Measurements from ENCODE around the gene CATSPERZ. TPM values are rescaled to one million over a fixed set of nuclear protein-coding genes. Genes with fewer than 3 reads are reported as not detected.

CATSPERZ gene
- total RNA-seq, 1 donor from 2014 or later: not detected

- H3K4me3 ChIP-seq: no peak overlapping the region
- no peaks in the 10 kb centered on the region for H3K27me3 ChIP-seq (ENCODE audit: low read depth)
- peaks cover 10% of the 10 kb centered on the region for H3K4me1 ChIP-seq
- no peak for DNase-seq
- H3K9me3 ChIP-seq (replicated peaks): no peaks in the 10 kb centered on the region
- intact Hi-C loops (cut with micrococcal nuclease): no loop called here
- peaks cover 84% of the 10 kb centered on the region for H3K36me3 ChIP-seq
- H3K27ac ChIP-seq (replicated peaks): no peak overlapping the region
- TF ChIP-seq CTCF (IDR thresholded peaks at IDR 0.05; ENCODE audit: borderline replicate concordance): no peak
Observed at GRCh38 chr11:64262271-64263002, 37.7 kb upstream of the CATSPERZ start.

- H3K27ac ChIP-seq (replicated peaks): no peak overlapping the region
- H3K9me3 ChIP-seq (replicated peaks): no peaks in the 10 kb centered on the region
- H3K27me3 ChIP-seq (ENCODE audit: low read depth): no peaks in the 10 kb centered on the region
- H3K4me3 ChIP-seq: no peak overlapping the region
- TF ChIP-seq CTCF (IDR thresholded peaks at IDR 0.05; ENCODE audit: borderline replicate concordance): no peak
- no peak for DNase-seq
- peaks cover 19% of the 10 kb centered on the region for H3K4me1 ChIP-seq
- intact Hi-C loops (cut with micrococcal nuclease): no loop called here
- H3K36me3 ChIP-seq: peaks cover 76% of the 10 kb centered on the region
Observed at GRCh38 chr11:64263021-64263946, 36.9 kb upstream of the CATSPERZ start.

- TF ChIP-seq CTCF (IDR thresholded peaks at IDR 0.05; ENCODE audit: borderline replicate concordance): no peak
- H3K27ac ChIP-seq (replicated peaks): no peak overlapping the region
- DNase-seq: no peak
- intact Hi-C loops (cut with micrococcal nuclease): no loop called here
- H3K4me1 ChIP-seq: peaks cover 25% of the 10 kb centered on the region
- H3K4me3 ChIP-seq: no peak overlapping the region
- peaks cover 69% of the 10 kb centered on the region for H3K36me3 ChIP-seq
- H3K27me3 ChIP-seq (ENCODE audit: low read depth): no peaks in the 10 kb centered on the region
- H3K9me3 ChIP-seq (replicated peaks): no peaks in the 10 kb centered on the region
Observed at GRCh38 chr11:64263947-64264317, 36.2 kb upstream of the CATSPERZ start.

GRCh38 chr11:64264371-64264852 lies 35.7 kb upstream of the CATSPERZ start:
- no peak overlapping the region for H3K27ac ChIP-seq (replicated peaks)
- peaks cover 64% of the 10 kb centered on the region for H3K36me3 ChIP-seq
- DNase-seq: no peak
- H3K4me3 ChIP-seq: no peak overlapping the region
- no peaks in the 10 kb centered on the region for H3K9me3 ChIP-seq (replicated peaks)
- H3K27me3 ChIP-seq (ENCODE audit: low read depth): no peaks in the 10 kb centered on the region
- peaks cover 30% of the 10 kb centered on the region for H3K4me1 ChIP-seq
- TF ChIP-seq CTCF (IDR thresholded peaks at IDR 0.05; ENCODE audit: borderline replicate concordance): no peak
- intact Hi-C loops (cut with micrococcal nuclease): no loop called here

- no peak overlapping the region for H3K27ac ChIP-seq (replicated peaks)
- H3K27me3 ChIP-seq (ENCODE audit: low read depth): no peaks in the 10 kb centered on the region
- intact Hi-C loops (cut with micrococcal nuclease): no loop called here
- H3K4me1 ChIP-seq: peaks cover 36% of the 10 kb centered on the region
- DNase-seq: no peak
- no peak overlapping the region for H3K4me3 ChIP-seq
- peaks cover 56% of the 10 kb centered on the region for H3K36me3 ChIP-seq
- H3K9me3 ChIP-seq (replicated peaks): no peaks in the 10 kb centered on the region
- TF ChIP-seq CTCF (IDR thresholded peaks at IDR 0.05; ENCODE audit: borderline replicate concordance): no peak
Observed at GRCh38 chr11:64265176-64266160, 34.7 kb upstream of the CATSPERZ start.

Data from left ventricle myocardium inferior (tissue), 1 donor.